Neural cell (in vitro differentiated cells): ENCODE results near the gene TTYH3. TPM values are rescaled to one million over a fixed set of nuclear protein-coding genes. Genes with fewer than 3 reads are reported as not detected.

Experiments used
- H2AFZ ChIP-seq: fragments of 200-600, 300-800 bp; sonication (generic), shearing (Covaris generic); 2 replicates; pipeline ENCODE4 v1.6.0; 2014; ENCODE audit warnings: low read depth, mild to moderate bottlenecking, antibody characterized with exemption, low read length, moderate library complexity
- H3F3A ChIP-seq: fragments of 200-600 bp; shearing (Covaris generic); 2 replicates; pipeline ENCODE4 v1.6.1; 2016; ENCODE audit warnings: mild to moderate bottlenecking, moderate library complexity, mixed read lengths, antibody characterized with exemption, low read length; ENCODE audit not compliant: insufficient read depth, poor library complexity, severe bottlenecking
- H3K27ac ChIP-seq: fragments of 200-600, 300-800 bp; sonication (generic), shearing (Covaris generic); 2 replicates; pipeline ENCODE4 v1.5.1; 2014; ENCODE audit warnings: mild to moderate bottlenecking, low read length, moderate library complexity
- H3K27me3 ChIP-seq: fragments of 300-800, 200-600 bp; sonication (generic), shearing (Covaris generic); 2 replicates; pipeline ENCODE4 v1.6.0; 2014; ENCODE audit warnings: mild to moderate bottlenecking, low read depth, low read length, moderate library complexity; ENCODE audit not compliant: insufficient read depth
- H3K36me3 ChIP-seq: fragments of 300-800, 200-600 bp; sonication (generic), shearing (Covaris generic); 2 replicates; pipeline ENCODE4 v1.5.1; 2014; ENCODE audit warnings: mild to moderate bottlenecking, antibody characterized with exemption, low read length, moderate library complexity; ENCODE audit not compliant: insufficient read depth
- H3K4me2 ChIP-seq: fragments of 300-800, 200-600 bp; sonication (generic), shearing (Covaris generic); 2 replicates; pipeline ENCODE4 v1.6.0; 2014; ENCODE audit warnings: mild to moderate bottlenecking, low read length
- H3K4me3 ChIP-seq: fragments of 300-800, 200-600 bp; sonication (generic), shearing (Covaris generic); 2 replicates; pipeline ENCODE4 v1.5.1; 2014; ENCODE audit warnings: mild to moderate bottlenecking, low read length, moderate library complexity
- H3K79me2 ChIP-seq: fragments of 200-600 bp; shearing (Covaris generic); replicated peaks from 2 replicates; pipeline ENCODE4 v1.6.0; 2014; ENCODE audit warnings: mild to moderate bottlenecking, low read length, moderate library complexity; ENCODE audit not compliant: insufficient read depth
- H3K9ac ChIP-seq: fragments of 300-800, 200-600 bp; sonication (generic), shearing (Covaris generic); 2 replicates; pipeline ENCODE4 v1.6.1; 2016; ENCODE audit warnings: mild to moderate bottlenecking, low read length, mixed read lengths
- H3K9me2 ChIP-seq: fragments of 200-600 bp; shearing (Covaris generic); 2 replicates; pipeline ENCODE4 v1.6.1; 2016; ENCODE audit warnings: mild to moderate bottlenecking, low read length, mixed read lengths; ENCODE audit not compliant: insufficient read depth
- H3K9me3 ChIP-seq: fragments of 200-600, 300-800 bp; sonication (generic), shearing (Covaris generic); 2 replicates; pipeline ENCODE4 v1.6.1; 2016; ENCODE audit warnings: mild to moderate bottlenecking, mixed run types, low read length, moderate library complexity, mixed read lengths
- H4K20me1 ChIP-seq: fragments of 200-600 bp; shearing (Covaris generic); 2 replicates; pipeline ENCODE4 v1.6.1; 2016; ENCODE audit warnings: mild to moderate bottlenecking, mixed run types; ENCODE audit not compliant: insufficient read depth
- CTCF ChIP-seq: fragments of 450-650 bp; IDR thresholded peaks from 2 replicates; pipeline ENCODE4 v1.5.1; 2014; ENCODE audit warnings: antibody characterized with exemption, mild to moderate bottlenecking, moderate library complexity; ENCODE audit not compliant: poor library complexity, severe bottlenecking
- EP300 ChIP-seq: fragments of 450-650 bp; conservative IDR thresholded peaks from 2 replicates; pipeline ENCODE4 v1.6.1; 2014; ENCODE audit warnings: antibody characterized with exemption, mild to moderate bottlenecking, moderate library complexity; ENCODE audit not compliant: poor library complexity, severe bottlenecking
- EZH2 ChIP-seq: fragments of 200-600, 300-800 bp; shearing (Covaris generic), sonication (generic); IDR thresholded peaks from 2 replicates; pipeline ENCODE4 v1.6.1; 2014; ENCODE audit warnings: antibody characterized with exemption, low read length, borderline replicate concordance, mild to moderate bottlenecking; ENCODE audit not compliant: insufficient read depth, poor library complexity, severe bottlenecking
- MXI1 ChIP-seq: fragments of 450-650 bp; conservative IDR thresholded peaks from 2 replicates; pipeline ENCODE4 v1.6.1; 2014; ENCODE audit warnings: antibody characterized with exemption, mild to moderate bottlenecking; ENCODE audit not compliant: poor library complexity, severe bottlenecking
- POLR2AphosphoS5 ChIP-seq: IDR thresholded peaks from 2 replicates; pipeline ENCODE4 v1.6.1; 2012
- RAD21 ChIP-seq: fragments of 450-650 bp; conservative IDR thresholded peaks from 2 replicates; pipeline ENCODE4 v1.6.1; 2014; ENCODE audit warnings: antibody characterized with exemption, mild to moderate bottlenecking, moderate library complexity
- SMC3 ChIP-seq: fragments of 450-650 bp; conservative IDR thresholded peaks from 2 replicates; pipeline ENCODE4 v1.6.1; 2014; ENCODE audit warnings: antibody characterized with exemption, mild to moderate bottlenecking, moderate library complexity; ENCODE audit not compliant: poor library complexity
- TAF1 ChIP-seq: IDR thresholded peaks from 2 replicates; pipeline ENCODE4 v1.6.1; 2012; ENCODE audit warnings: low read depth
- polyA plus RNA-seq: library from polyadenylated mRNA; depleted of rRNA; stranded (reverse); fragments of >200 nt; gene quantifications from 2 replicates; pipeline ENCODE4 v1.2.3, GENCODE V29; 2014
- TF ChIP-seq, protein P1 (sequence below): IDR thresholded peaks from 2 replicates; pipeline ENCODE4 v1.6.1; 2012; ENCODE audit warnings: borderline replicate concordance

TTYH3 gene
- polyA plus RNA-seq, 1 donor from 2014 or later = 17.0 TPM

GRCh38 chr7:2686101-2686500 is 54.3 kb downstream of the TTYH3 start:
- H3F3A ChIP-seq = no peaks in the 10 kb centered on the region
- H3K27me3 ChIP-seq = peaks cover 30% of the 10 kb centered on the region
- H3K79me2 ChIP-seq = no peaks in the 10 kb centered on the region
- TF ChIP-seq CTCF = no peak
- TF ChIP-seq RAD21 = no peak
- no peak for TF ChIP-seq MXI1
- TF ChIP-seq POLR2AphosphoS5 = no peak
- no peak for TF ChIP-seq EZH2
- TF ChIP-seq SMC3 = no peak
- TF ChIP-seq, protein P1, sequence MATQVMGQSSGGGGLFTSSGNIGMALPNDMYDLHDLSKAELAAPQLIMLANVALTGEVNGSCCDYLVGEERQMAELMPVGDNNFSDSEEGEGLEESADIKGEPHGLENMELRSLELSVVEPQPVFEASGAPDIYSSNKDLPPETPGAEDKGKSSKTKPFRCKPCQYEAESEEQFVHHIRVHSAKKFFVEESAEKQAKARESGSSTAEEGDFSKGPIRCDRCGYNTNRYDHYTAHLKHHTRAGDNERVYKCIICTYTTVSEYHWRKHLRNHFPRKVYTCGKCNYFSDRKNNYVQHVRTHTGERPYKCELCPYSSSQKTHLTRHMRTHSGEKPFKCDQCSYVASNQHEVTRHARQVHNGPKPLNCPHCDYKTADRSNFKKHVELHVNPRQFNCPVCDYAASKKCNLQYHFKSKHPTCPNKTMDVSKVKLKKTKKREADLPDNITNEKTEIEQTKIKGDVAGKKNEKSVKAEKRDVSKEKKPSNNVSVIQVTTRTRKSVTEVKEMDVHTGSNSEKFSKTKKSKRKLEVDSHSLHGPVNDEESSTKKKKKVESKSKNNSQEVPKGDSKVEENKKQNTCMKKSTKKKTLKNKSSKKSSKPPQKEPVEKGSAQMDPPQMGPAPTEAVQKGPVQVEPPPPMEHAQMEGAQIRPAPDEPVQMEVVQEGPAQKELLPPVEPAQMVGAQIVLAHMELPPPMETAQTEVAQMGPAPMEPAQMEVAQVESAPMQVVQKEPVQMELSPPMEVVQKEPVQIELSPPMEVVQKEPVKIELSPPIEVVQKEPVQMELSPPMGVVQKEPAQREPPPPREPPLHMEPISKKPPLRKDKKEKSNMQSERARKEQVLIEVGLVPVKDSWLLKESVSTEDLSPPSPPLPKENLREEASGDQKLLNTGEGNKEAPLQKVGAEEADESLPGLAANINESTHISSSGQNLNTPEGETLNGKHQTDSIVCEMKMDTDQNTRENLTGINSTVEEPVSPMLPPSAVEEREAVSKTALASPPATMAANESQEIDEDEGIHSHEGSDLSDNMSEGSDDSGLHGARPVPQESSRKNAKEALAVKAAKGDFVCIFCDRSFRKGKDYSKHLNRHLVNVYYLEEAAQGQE = no peak
- TF ChIP-seq EP300 = no peak
- no peak for TF ChIP-seq TAF1
- no peak overlapping the region for H3K4me2 ChIP-seq
- no peak overlapping the region for H3K27ac ChIP-seq
- H3K9me3 ChIP-seq = no peaks in the 10 kb centered on the region
- H4K20me1 ChIP-seq = no peaks in the 10 kb centered on the region
- no peaks in the 10 kb centered on the region for H3K9me2 ChIP-seq
- H3K4me3 ChIP-seq = no peak overlapping the region
- no peak overlapping the region for H3K9ac ChIP-seq
- no peak overlapping the region for H2AFZ ChIP-seq
- H3K36me3 ChIP-seq = no peaks in the 10 kb centered on the region

DNA sequence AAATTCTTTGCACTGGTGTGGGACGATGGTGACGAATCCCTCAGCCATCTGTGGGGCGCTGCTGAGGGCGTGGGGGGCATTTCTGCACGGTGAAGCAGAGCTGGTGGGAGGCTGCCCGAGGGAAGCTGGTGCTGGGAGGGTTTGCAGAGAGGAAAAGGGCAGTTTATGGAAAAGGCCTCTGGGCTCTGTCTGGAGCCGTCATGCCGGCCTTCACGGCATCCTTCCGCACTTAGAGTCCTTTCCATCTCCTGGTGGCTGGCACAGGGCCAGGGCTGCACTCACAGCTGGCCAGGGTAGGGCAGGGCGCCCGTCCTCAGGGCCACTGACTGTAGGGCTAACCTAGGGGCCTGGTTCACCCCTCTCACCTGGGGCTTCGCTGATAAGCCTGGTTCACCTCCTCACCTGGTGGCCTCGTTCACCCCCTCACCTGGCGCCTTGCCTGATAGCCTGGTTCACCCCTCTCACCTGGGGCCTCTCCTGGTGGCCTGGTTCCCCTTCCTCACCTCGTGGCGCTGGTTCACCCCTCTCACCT is 55.6 kb downstream of the TTYH3 start:
- Histone ChIP-seq H3K4me2 (no peak overlapping the region), H3K27me3 (peaks cover 30% of the 10 kb centered on the region), H3K36me3 (no peaks in the 10 kb centered on the region), H3F3A (no peaks in the 10 kb centered on the region), H4K20me1 (no peaks in the 10 kb centered on the region), H3K9me3 (no peaks in the 10 kb centered on the region), H3K79me2 (no peaks in the 10 kb centered on the region), H3K27ac (no peak overlapping the region), H3K9me2 (no peaks in the 10 kb centered on the region), H2AFZ (no peak overlapping the region), H3K4me3 (no peak overlapping the region), H3K9ac (no peak overlapping the region)
- TF ChIP-seq SMC3 (no peak), EZH2 (no peak), POLR2AphosphoS5 (no peak), CTCF (no peak), MXI1 (no peak), RAD21 (no peak), TAF1 (no peak), EP300 (no peak)
- TF ChIP-seq, protein P1 = no peak
